ENCODE data around the gene MEGF11. TPM values are rescaled to one million over a fixed set of nuclear protein-coding genes. Genes with fewer than 3 reads are reported as not detected.

MEGF11 gene
- total RNA-seq, 1 experiment from 2014 or later, result 1.2 TPM

- no peak for TF ChIP-seq CTCF (conservative IDR thresholded peaks at IDR 0.05)
- H2BK5ac ChIP-seq (ENCODE audit: insufficient read length, low read length), result no peak overlapping the region
- H4K5ac ChIP-seq (ENCODE audit: insufficient read length, low read depth, low read length), result no peak overlapping the region
- Mint-ChIP-seq H3K9me3 (no peaks in the 10 kb centered on the region), H3K36me3 (ENCODE audit: insufficient read depth in 1 of 3, low read depth in 3 of 3) (no peaks in the 10 kb centered on the region), H3K4me1 (peaks cover 0 to 12% of the 10 kb centered on the region in 2 experiments; a peak in 2 of 4 replicates), H3K27me3 (ENCODE audit: low read depth) (peaks cover 1% of the 10 kb centered on the region), H3K4me3 (no peak overlapping the region), H3K27ac (no peak overlapping the region; a peak in 1 of 7 replicates)
- H2BK12ac ChIP-seq (ENCODE audit: insufficient read length, low read depth, low read length), result no peak overlapping the region
- no peaks in the 10 kb centered on the region for H3K23me2 ChIP-seq (ENCODE audit: insufficient read length, low read depth, low read length, poor library complexity, severe bottlenecking)
- H3K56ac ChIP-seq (ENCODE audit: insufficient read length, low read depth, low read length), result no peak overlapping the region
- no peak overlapping the region for H3K27ac ChIP-seq (ENCODE audit: insufficient read length, low read depth, low read length)
- H4K20me1 ChIP-seq (ENCODE audit: control insufficient read depth, insufficient read depth, insufficient read length), result no peaks in the 10 kb centered on the region
- no peak overlapping the region for H4K8ac ChIP-seq (replicated peaks; ENCODE audit: insufficient read length, low read depth, low read length)
- no peak overlapping the region for H2BK15ac ChIP-seq (ENCODE audit: low read depth, low read length)
- H3K14ac ChIP-seq (ENCODE audit: insufficient read depth, low read length), result no peak overlapping the region
- H3K4me2 ChIP-seq (ENCODE audit: insufficient read depth, insufficient read length, low read length), result no peak overlapping the region
- H3K9ac ChIP-seq (ENCODE audit: extremely low read depth, insufficient read length, low read length), result no peak overlapping the region
- no peak overlapping the region for H2AFZ ChIP-seq (ENCODE audit: low read length)
- H3K4ac ChIP-seq (ENCODE audit: low read depth, low read length), result no peak overlapping the region
- H2AK5ac ChIP-seq (ENCODE audit: insufficient read length, low read length), result no peak overlapping the region
- H3K79me1 ChIP-seq (ENCODE audit: insufficient read depth, low read depth, low read length, poor library complexity, severe bottlenecking), result no peaks in the 10 kb centered on the region
- no peaks in the 10 kb centered on the region for H3K79me2 ChIP-seq (ENCODE audit: insufficient read depth, low read length)
- no peak for DNase-seq
- no peaks in the 10 kb centered on the region for H3K4me1 ChIP-seq (ENCODE audit: insufficient read depth, low read length)
- no peak overlapping the region for H2BK20ac ChIP-seq (ENCODE audit: low read depth, low read length, poor library complexity, severe bottlenecking)
- no peak overlapping the region for H3K18ac ChIP-seq (ENCODE audit: insufficient read length, low read depth, low read length)
- no peaks in the 10 kb centered on the region for H3K9me3 ChIP-seq (ENCODE audit: control insufficient read depth, low read depth, low read length)
- H3K23ac ChIP-seq (ENCODE audit: insufficient read length, low read depth, low read length), result no peak overlapping the region
- WGBS (ENCODE audit: extremely low coverage, insufficient read length, low lambda C conversion rate), result no CpG with 5 or more reads among the region's 1 CpG
- H2BK120ac ChIP-seq (ENCODE audit: low read depth, low read length, poor library complexity, severe bottlenecking), result no peak overlapping the region
- no peaks in the 10 kb centered on the region for H3K27me3 ChIP-seq (ENCODE audit: insufficient read depth, low read length)
- H3T11ph ChIP-seq (ENCODE audit: low read length), result no peak overlapping the region
- H4K91ac ChIP-seq (ENCODE audit: insufficient read length, low read depth, low read length), result no peak overlapping the region
These were observed 316.1 kb downstream of the MEGF11 start for GRCh38 chr15:65937476-65937875.
